Measurements from ENCODE around the gene FLCN. TPM values are rescaled to one million over a fixed set of nuclear protein-coding genes. Genes with fewer than 3 reads are reported as not detected.
"Not testable (repeated sequence)": the region's sequence is repeated elsewhere in the genome, so short reads cannot be mapped to it uniquely, and the experiment has no call there.

FLCN gene, protein sequence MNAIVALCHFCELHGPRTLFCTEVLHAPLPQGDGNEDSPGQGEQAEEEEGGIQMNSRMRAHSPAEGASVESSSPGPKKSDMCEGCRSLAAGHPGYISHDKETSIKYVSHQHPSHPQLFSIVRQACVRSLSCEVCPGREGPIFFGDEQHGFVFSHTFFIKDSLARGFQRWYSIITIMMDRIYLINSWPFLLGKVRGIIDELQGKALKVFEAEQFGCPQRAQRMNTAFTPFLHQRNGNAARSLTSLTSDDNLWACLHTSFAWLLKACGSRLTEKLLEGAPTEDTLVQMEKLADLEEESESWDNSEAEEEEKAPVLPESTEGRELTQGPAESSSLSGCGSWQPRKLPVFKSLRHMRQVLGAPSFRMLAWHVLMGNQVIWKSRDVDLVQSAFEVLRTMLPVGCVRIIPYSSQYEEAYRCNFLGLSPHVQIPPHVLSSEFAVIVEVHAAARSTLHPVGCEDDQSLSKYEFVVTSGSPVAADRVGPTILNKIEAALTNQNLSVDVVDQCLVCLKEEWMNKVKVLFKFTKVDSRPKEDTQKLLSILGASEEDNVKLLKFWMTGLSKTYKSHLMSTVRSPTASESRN
- 40.4 and 73.7 TPM in 2 replicates for total RNA-seq

DNA sequence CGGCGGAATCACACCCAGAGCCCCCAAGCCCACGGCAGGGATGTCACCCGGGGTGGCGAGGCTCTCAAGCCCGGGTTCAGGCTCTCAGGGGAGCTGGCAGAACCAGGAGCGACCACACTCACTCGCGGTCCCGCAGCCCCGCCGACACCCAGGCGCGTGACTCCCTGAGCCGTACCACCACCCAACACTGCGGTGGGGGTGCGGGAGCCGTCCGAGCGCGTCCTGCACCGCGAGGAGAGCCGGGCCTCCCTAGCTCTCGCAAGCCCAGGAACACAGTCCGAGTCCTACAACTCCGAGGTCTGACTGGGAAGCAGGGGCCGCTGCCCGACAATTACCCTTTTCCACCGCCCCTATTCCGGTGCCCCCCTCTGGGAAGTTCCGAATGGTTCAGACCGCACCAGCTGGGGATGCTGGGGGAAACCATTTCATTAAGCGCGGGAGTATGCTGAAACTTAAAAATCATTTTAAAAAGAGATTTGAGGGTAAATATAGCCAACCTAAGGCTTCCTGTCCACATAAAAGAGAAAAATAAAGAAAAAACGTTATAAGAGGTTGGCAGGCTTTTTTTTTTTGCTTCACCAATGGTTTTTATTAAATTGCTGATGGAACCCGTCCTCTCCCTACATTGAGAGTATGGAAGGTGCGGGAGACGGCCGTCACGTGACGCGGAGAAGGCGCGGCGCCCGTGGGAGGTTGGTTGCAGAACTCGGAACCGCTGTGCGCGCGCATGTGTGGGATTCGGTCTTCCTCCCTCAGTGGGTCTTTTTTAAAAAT is at the start of gene FLCN:
Gene FLCN (minus strand): TSS at position 143 of the 774 bp plus-strand sequence. CDS start 9,031 bp downstream, outside the sequence.
- DNase-seq (ENCODE audit: extremely low read depth, low read depth, low spot score), result peak; percentile 69

DNA sequence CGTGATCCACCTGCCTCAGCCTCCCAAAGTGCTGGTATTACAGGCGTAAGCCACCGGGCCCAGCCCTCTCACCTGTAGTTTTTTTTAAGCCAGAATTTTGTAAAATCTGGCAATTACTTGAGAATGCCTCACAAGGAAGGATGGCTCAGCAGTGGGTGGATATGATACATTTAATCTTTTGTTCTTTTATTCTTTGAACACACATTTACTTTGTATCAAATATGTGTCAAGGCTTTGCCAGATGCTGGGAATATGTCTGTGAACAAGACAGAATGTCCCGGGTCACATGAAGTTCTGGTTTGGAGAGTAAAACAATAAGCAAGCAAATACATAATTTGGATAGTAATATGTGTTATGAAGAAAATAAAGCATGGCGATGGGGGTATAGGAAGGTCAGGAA is 49.0 kb upstream of the FLCN start:
- no peak for DNase-seq (ENCODE audit: extremely low read depth, low read depth, low spot score)

DNA sequence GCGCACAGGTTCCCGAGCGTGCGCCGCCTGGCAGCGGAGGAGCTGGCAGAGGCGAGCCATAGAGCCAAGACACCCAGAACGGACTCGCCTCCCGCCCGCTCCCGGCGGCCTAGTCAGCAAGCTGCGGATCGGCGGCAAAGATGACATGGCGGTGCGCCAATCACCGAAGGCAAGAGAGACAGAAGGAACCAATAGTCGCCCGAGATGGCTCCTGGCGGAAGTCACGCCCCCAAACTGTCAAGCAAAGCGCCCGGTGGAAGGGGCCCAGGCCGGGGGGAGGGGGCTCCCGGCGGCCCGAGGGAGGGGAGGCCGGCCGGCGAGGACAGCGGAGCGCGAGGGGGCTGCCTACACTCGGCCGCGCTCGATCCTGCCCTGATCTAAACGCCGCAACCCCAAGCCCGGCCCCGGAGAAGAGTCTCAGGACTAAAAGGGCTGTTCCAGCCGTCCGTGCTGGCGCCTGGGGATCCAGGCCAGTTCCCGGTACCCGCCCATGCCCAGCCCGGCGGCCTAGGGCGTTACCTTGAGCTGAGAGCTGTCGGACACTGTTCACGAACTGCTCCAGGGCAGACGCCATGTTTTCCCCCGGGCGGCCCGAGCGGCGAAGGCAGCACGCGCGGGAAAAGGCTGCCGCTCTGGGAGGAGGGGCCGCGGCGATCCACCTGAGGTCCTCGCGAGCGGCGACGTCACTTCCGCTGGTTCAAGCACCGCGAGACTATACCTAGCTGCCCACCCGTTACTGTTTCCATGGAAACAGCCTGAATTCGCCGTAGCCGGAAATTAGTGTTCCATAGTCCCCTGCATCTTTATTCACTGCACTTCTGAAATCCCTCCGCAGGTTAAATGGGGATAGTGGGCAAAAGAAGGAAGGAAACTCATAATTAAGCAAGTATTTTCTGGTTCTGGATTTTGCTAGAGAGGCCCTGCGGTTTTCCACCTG is 43.9 kb upstream of the FLCN start, which contains the start of gene COPS3:
Gene COPS3 (minus strand): TSS at position 634 of the 937 bp plus-strand sequence. CDS start 60 bp downstream, at position 574.
- DNase-seq (ENCODE audit: extremely low read depth, low read depth, low spot score), result peak; percentile 89

DNA sequence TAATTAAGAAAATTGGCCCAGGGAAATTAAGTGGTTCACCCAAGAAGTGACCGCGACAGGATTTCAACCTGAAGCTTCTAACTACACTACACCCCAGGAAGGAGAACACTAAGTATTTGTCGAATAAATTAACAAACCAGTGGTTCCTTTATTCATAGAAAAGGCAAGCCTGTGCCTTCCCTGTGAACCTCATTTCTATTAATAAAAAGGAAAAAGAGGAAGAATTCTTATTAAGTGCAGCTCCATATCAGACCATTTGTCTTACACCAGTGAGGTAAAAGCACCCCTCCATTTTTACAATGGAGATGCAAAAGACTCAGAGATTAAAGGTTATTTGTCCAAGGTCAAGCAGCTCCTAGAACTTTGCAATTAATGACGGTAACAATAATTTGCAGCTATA is 42.3 kb upstream of the FLCN start:
- DNase-seq (ENCODE audit: extremely low read depth, low read depth, low spot score), result no peak

DNA sequence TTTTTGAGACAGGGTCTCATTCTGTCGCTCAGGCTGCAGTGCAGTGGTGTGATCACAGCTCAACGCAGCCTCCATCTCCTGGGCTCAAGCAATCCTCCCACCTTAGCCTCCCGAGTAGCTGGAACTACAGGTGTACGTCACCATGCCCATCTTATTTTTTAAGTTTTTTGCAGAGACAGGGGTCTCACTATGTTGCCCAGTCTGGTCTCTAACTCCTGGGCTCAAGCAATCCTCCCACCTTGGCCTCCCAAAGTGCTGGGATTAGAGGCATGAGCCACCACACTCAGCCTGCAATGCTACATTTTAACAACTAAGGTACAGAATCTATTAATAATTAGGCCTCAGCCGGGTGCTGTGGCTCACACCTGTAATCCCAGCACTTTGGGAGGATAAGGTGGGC is 40.5 kb upstream of the FLCN start:
- not testable (repeated sequence) for DNase-seq (ENCODE audit: extremely low read depth, low read depth, low spot score)

DNA sequence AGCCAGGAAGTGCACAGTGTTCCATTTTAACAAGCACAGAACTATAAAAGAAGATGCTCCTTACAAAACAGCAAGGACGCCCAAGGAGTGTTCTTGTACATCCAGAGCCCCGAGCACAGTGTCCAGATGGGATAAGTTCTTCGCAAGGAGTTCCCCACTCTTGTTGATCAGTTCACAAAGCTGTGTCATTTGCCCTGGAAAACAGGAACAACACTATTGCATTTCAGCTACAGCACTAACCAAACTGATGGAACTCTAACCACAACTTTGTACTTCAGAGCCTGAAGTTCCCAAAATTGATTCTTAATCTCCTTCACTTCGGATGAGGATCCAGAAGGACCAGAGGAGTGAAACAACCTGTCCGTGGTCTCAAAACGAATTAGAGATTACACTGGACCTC is 39.0 kb upstream of the FLCN start:
- no peak for DNase-seq (ENCODE audit: extremely low read depth, low read depth, low spot score)

DNA sequence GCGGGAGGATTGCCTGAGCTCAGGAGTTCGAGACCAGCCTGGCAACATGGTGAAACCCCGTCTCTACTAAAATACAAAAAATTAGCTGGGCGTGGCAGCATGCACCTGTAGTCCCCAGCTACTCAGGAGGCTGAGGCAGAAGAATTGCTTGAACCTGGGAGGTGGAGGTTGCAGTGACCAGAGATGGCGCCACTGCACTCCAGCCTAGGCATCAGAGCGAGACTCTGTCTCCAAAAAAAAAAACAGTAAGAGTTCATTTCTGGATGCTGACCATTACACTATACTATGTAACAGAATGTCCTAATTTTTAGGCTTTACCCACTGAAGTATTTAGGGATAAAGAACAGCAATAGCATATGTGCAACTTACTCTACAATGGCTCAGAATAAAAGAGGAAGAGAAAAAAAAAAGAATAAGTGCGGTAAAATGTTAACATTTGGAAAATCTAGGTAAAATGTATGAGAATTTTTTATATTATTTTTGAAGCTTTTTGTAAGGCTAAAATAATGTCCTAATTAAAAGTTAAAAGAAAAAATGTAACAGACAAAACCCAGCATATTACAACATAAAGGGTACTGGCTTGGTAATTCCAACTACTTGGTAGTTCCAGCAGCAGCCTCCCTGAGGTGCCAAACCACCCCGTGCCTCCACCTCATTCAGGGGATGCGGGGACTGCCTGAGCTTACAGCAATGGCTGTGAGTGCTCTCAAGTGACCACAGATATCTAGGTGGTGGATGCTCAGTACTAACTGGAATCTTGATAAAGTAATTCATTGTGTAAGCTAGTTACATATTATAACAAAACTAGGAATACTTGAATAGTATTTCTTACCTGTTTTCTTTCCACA is 33.2 kb upstream of the FLCN start:
- DNase-seq (ENCODE audit: extremely low read depth, low read depth, low spot score), result no peak

DNA sequence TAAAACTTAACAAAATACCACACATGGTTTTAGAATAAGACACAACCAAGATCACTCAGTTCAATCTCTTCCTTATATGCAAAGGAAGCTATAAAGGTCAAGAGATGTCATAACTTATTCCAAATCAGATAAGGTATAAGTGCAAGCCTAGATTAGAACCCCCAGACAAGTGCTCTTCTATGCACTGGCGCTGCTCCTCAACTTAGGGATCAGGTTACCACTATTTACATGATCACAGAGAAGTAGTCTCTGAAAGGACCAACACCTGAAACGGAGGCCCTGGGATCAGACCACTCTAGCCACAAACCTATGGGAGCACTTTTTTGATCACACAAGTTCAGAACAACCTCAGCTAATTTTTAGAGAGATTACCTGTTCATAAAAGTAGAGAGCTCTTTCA is 27.5 kb upstream of the FLCN start:
- no peak for DNase-seq (ENCODE audit: extremely low read depth, low read depth, low spot score)

DNA sequence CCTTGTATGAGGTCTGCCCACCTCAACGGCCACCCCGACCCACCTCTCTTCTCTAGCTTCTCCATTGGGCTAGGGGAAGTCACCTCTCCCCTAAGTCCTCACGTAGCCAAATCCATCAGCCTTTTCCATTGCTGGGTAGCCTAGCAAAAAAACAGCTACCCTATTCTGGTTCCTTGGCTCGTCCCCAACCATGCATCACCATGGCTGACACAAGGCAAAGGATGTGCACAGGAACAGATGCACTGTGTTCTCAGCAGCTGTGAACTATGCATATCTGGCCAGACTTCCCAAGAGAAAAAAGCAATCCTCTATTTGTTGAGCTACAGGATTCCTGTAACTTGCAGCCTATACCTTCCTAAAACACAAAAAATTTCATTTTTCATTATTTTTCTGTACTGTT is 22.0 kb upstream of the FLCN start:
- no peak for DNase-seq (ENCODE audit: extremely low read depth, low read depth, low spot score)

DNA sequence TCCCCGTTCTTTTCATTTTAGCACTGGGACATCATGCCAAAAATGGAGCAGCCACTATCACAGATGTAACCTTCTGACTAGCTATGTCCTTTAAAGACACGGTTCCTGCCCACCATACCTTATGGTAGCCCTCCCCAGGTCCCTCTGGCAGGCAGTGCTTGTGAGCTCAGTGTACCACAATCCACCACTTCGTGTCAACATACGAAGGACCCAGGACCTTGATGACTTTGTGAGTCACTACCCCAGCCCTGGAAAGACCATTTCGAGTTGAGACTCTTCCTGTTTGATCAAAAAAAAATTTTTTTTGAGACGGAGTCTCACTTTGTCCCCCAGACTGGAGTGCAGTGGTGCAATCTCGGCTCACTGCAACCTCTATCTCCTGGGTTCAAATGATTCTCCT is 21.0 kb upstream of the FLCN start:
- DNase-seq (ENCODE audit: extremely low read depth, low read depth, low spot score), result no peak

DNA sequence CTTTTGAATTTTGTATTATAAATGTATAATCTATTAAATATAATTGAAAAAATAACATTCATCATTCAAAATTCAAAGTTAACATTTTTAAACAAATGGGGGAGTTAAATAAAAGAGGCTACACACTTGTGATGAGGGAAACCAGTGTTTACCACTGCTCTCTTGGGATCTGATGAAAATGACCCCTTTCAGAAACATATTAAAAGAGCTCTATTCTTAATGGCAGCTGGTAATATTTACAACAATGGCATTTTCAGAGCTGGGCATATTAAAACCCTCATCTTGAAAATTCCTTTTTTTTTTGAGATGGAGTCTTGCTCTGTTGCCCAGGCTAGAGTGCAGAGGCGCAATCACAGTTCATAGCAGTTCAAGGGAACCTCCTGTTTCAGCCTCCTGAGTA is 19.3 kb upstream of the FLCN start:
- no peak for DNase-seq (ENCODE audit: extremely low read depth, low read depth, low spot score)

DNA sequence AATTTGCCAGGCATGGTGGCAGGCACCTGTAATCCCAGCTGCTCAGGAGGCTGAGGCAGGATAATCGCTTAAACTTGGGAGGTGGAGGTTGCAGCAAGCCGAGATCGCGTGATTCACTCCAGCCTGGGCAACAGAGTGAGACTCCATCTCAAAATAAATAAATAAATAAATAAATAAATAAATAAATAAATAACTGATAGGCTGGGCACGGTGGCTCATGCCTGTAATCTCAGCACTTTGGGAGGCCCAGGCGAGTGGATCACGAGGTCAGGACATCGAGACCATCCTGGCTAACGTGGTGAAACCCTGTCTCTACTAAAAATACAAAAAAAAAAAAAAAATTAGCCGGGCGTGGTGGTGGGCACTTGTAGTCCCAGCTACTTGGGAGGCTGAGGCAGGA is 18.7 kb upstream of the FLCN start:
- DNase-seq (ENCODE audit: extremely low read depth, low read depth, low spot score), result not testable (repeated sequence)

DNA sequence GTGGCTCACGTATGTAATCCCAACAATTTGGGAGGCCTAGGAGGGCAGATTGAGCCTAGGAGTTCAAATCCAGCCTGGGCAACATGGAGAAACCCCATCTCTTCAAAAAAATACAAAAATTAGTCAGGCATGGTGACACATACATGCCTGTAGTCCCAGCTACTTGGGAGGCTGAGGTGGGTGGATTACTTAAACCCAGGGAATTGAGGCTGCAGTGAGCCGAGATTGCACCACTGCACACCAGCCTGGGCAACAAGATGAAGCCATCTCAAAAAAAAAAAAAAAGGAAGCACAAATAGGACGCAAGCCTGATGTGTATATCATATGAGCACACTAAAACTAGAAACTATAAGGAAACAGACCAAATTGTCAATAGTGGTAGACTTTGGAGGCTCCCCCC is 17.1 kb upstream of the FLCN start:
- no peak for DNase-seq (ENCODE audit: extremely low read depth, low read depth, low spot score)

DNA sequence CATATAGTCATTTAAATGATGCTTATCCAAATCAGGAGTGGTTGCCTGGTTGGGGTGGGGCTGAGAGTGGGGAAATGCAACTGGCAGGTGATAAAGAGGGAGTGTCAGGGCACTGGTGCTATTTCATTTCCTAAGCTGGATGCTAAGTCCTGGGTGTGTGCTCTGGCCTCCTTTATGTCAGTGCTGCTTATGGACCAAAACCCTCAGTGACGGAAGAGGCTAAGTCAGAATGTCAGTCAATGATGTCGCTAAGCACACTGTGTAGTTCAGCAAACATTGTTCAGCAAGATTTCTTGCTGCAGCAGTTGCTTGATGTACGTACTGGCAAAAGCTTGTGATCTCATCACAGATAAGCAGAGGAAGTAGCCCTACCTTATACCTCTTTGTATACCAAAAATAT is 16.4 kb upstream of the FLCN start:
- no peak for DNase-seq (ENCODE audit: extremely low read depth, low read depth, low spot score)

DNA sequence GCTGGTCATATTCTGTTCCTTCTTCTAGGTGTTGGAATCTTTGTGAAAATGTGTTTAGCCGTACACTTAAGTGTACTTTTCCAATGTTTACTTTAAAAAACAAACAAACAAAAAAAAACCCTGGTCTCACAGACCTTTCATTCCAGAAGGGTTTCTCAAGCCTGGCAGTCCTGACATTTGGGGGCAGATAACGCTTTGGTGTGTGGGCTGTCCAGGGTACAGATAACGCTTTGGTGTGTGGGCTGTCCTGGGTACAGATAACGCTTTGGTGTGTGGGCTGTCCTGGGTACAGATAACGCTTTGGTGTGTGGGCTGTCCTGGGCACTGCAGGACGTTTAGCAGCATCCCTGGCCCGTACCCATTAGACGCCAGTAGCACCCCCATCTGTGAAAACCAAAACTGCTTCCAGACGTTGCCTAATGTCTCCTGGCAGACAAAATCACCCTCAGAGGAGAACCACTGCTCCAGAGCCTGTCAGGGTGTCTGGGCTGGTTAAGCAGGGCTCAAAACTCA is 15.2 kb upstream of the FLCN start:
- DNase-seq (ENCODE audit: extremely low read depth, low read depth, low spot score), result no peak

DNA sequence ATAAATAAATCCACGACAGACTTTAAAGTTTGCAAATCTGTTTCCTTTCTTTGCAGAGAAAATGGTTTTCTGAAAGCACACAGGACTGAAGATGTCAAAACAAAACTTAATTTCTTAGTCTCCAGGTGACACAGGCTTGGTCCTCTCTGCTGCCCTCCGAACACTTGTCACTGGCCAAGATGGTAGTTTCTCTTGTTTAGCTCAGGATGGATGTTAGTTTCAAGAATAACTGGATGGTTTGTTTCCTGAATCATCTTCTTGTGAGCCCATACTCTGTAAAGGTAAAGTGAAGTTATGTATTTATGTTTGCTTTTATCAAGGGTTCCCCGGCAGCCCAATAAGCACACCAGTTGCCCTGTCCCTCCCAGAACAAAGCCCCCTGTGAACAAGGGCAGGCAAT is 9.9 kb upstream of the FLCN start:
- DNase-seq (ENCODE audit: extremely low read depth, low read depth, low spot score), result no peak

DNA sequence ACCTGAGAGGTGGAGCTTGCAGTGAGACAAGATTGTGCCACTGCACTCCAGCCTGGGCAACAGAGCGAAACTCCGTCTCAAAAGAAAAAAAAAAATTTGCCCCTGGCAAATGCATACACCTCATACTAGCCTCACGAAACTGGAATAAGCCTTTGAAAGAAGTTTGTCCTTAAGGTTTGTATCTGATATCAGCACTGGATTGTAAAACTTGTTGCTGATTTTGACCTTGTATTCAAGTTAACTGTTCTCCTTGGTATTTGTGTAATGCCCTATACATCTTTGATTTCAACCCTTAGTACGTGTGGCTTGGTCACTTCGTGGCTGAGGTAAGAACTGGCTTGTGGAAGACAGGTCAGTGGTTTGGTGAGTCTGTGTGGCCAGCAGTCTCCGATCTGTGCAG is 6.2 kb upstream of the FLCN start:
- no peak for DNase-seq (ENCODE audit: extremely low read depth, low read depth, low spot score)

DNA sequence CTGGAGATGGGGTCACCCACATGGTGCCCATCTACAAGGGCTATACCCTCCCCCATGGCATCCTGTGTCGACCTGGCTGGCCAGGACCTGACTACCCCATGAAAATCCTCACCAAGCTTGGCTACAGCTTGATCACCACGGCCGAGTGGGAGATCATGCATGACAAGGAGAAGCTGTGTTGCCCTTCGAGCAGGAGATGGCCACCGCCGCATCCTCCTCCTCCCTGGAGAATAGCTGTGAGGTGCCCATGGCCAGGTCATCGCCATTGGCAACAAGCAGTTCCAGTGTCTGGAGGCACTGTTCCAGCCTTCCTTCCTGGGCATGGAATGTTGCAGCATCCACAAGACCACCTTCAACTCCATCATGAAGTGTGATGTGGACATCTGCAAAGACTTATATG is 5.3 kb upstream of the FLCN start:
- DNase-seq (ENCODE audit: extremely low read depth, low read depth, low spot score), result no peak

DNA sequence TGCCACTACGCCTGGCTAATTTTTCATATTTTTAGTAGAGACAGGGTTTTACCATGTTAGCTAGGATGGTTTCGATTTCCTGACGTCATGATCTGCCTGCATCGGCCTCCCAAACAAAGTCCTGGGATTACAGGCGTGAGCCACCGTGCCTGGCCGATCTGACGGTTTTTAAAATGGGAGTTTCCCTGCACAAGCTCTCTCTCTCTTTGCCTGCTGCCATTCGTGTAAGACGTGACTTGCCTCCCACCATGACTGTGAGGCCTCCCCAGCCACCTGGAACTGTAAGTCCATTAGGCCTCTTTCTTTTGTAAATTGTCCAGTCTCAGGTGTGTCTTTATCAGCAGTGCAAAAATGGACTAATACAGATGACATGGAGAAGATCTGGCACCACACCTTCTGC is 4.7 kb upstream of the FLCN start:
- no peak for DNase-seq (ENCODE audit: extremely low read depth, low read depth, low spot score)
